Measurements from ENCODE around the gene OSGIN1. TPM values are rescaled to one million over a fixed set of nuclear protein-coding genes. Genes with fewer than 3 reads are reported as not detected.

OSGIN1 gene
- polyA plus RNA-seq, 1 donor from 2014 or later: 2.1 TPM

DNA sequence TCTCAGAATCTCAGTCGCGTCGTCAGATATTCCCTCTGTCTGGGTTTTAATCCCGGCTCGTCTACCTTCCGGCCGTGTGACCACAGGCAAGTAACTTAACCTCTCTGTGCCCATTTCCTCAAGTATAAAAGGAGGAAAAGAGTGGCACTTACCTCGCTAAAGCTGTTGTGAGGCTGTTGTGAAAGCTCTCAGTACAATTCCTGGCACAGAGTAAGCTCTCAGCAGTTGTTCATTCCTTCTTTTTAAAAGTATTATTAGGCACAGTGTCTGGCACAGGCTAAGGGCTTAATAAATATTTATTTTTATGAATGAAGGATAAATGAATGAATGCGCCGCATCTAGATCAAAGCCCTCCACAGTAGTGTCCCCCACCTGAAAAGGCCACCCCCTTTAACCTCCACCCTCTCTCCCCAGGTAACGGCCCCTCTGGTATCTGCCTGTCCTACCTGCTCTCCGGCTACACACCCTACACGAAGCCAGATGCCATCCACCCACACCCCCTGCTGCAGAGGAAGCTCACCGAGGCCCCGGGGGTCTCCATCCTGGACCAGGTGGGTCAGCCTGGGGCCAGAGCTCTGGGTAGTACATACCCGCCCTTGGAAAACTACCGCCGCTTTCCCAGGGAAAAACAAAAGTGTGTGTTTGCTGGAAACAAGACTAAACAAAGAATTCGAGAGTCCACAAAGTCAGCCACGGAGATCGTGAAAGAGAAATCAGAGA, 6.0 kb downstream of the OSGIN1 start:
- Histone ChIP-seq H3K36me3 (ENCODE audit: insufficient read depth, low read length) (no peaks in the 10 kb centered on the region), H3F3A (ENCODE audit: insufficient read depth, low read length, poor library complexity, severe bottlenecking) (no peaks in the 10 kb centered on the region), H3K9ac (ENCODE audit: low read length) (no peak overlapping the region), H3K4me3 (ENCODE audit: low read length) (no peak overlapping the region), H3K27me3 (ENCODE audit: insufficient read depth, low read depth, low read length) (no peaks in the 10 kb centered on the region), H3K9me3 (ENCODE audit: low read length) (no peaks in the 10 kb centered on the region), H4K20me1 (ENCODE audit: insufficient read depth) (no peaks in the 10 kb centered on the region), H3K27ac (ENCODE audit: low read length) (no peak overlapping the region), H3K79me2 (replicated peaks; ENCODE audit: insufficient read depth, low read length) (no peaks in the 10 kb centered on the region), H3K4me2 (ENCODE audit: low read length) (no peak overlapping the region), H3K9me2 (ENCODE audit: insufficient read depth, low read length) (no peaks in the 10 kb centered on the region), H2AFZ (ENCODE audit: low read depth, low read length) (no peak overlapping the region)
- no peak for TF ChIP-seq SMC3 (conservative IDR thresholded peaks at IDR 0.05; ENCODE audit: poor library complexity)
- TF ChIP-seq REST (IDR thresholded peaks at IDR 0.05; ENCODE audit: borderline replicate concordance): no peak
- no peak for TF ChIP-seq EZH2 (IDR thresholded peaks at IDR 0.05; ENCODE audit: borderline replicate concordance, insufficient read depth, low read length, poor library complexity, severe bottlenecking)
- no peak for TF ChIP-seq EP300 (conservative IDR thresholded peaks at IDR 0.05; ENCODE audit: poor library complexity, severe bottlenecking)
- TF ChIP-seq TAF1 (IDR thresholded peaks at IDR 0.05; ENCODE audit: low read depth): no peak
- TF ChIP-seq CTCF (IDR thresholded peaks at IDR 0.05; ENCODE audit: poor library complexity, severe bottlenecking): no peak
- TF ChIP-seq MXI1 (conservative IDR thresholded peaks at IDR 0.05; ENCODE audit: poor library complexity, severe bottlenecking): no peak

GRCh38 chr16:83959656-83960434, 6.8 kb downstream of the OSGIN1 start:
- Histone ChIP-seq H3F3A (ENCODE audit: insufficient read depth, low read length, poor library complexity, severe bottlenecking) (no peaks in the 10 kb centered on the region), H3K27ac (ENCODE audit: low read length) (no peak overlapping the region), H3K9me3 (ENCODE audit: low read length) (no peaks in the 10 kb centered on the region), H3K4me3 (ENCODE audit: low read length) (no peak overlapping the region), H4K20me1 (ENCODE audit: insufficient read depth) (no peaks in the 10 kb centered on the region), H3K79me2 (replicated peaks; ENCODE audit: insufficient read depth, low read length) (no peaks in the 10 kb centered on the region), H3K36me3 (ENCODE audit: insufficient read depth, low read length) (no peaks in the 10 kb centered on the region), H3K4me2 (ENCODE audit: low read length) (no peak overlapping the region), H3K27me3 (ENCODE audit: insufficient read depth, low read depth, low read length) (no peaks in the 10 kb centered on the region), H2AFZ (ENCODE audit: low read depth, low read length) (no peak overlapping the region), H3K9me2 (ENCODE audit: insufficient read depth, low read length) (no peaks in the 10 kb centered on the region), H3K9ac (ENCODE audit: low read length) (no peak overlapping the region)
- no peak for TF ChIP-seq EP300 (conservative IDR thresholded peaks at IDR 0.05; ENCODE audit: poor library complexity, severe bottlenecking)
- TF ChIP-seq TAF1 (IDR thresholded peaks at IDR 0.05; ENCODE audit: low read depth): no peak
- TF ChIP-seq EZH2 (IDR thresholded peaks at IDR 0.05; ENCODE audit: borderline replicate concordance, insufficient read depth, low read length, poor library complexity, severe bottlenecking): no peak
- no peak for TF ChIP-seq REST (IDR thresholded peaks at IDR 0.05; ENCODE audit: borderline replicate concordance)
- no peak for TF ChIP-seq SMC3 (conservative IDR thresholded peaks at IDR 0.05; ENCODE audit: poor library complexity)
- no peak for TF ChIP-seq POLR2AphosphoS5 (IDR thresholded peaks at IDR 0.05)
- no peak for TF ChIP-seq RAD21 (conservative IDR thresholded peaks at IDR 0.05)
- TF ChIP-seq CTCF (IDR thresholded peaks at IDR 0.05; ENCODE audit: poor library complexity, severe bottlenecking): no peak
- no peak for TF ChIP-seq MXI1 (conservative IDR thresholded peaks at IDR 0.05; ENCODE audit: poor library complexity, severe bottlenecking)
